AG04449 (cell line): ENCODE results near the gene STK32C.

Experiments
- CTCF ChIA-PET: fragments of 350-600 bp; formaldehyde crosslinking; extraction: SDS; loops from one replicate; lab custom pipeline; 2021; ENCODE audit warnings: antibody characterized with exemption; lab: Yijun Ruan, JAX
- POLR2A ChIA-PET: fragments of 400-600, 350-600 bp; formaldehyde crosslinking; extraction: SDS; loops from one replicate; lab custom pipeline; 2020; ENCODE audit warnings: antibody characterized with exemption, inconsistent platforms; lab: Yijun Ruan, JAX
- DNase-seq: peaks from one replicate; pipeline ENCODE4 v3.0.0-alpha.2; 2010; ENCODE audit warnings: low read depth, low spot score
- H3K4me3 ChIP-seq: 2 replicates; pipeline ENCODE4 v1.5.1; 2011; ENCODE audit warnings: low read depth, mild to moderate bottlenecking, control low read depth, low read length
- CTCF ChIP-seq: IDR thresholded peaks from one replicate; pipeline ENCODE4 v1.5.1; 2011; ENCODE audit warnings: mild to moderate bottlenecking, moderate library complexity, low read length, control low read depth, inconsistent platforms; ENCODE audit not compliant: insufficient read depth; ENCODE audit errors: missing control alignments

STK32C gene

GRCh38 chr10:132178046-132178445, 129.7 kb downstream of the STK32C start:
- no peak overlapping the region for H3K4me3 ChIP-seq
- POLR2A ChIA-PET: no interaction called here
- TF ChIP-seq CTCF: no peak
- CTCF ChIA-PET: interaction anchor here (0.7 kb wide), 1 partner anchor 970 kb away, joined by 3 read pairs; no protein-coding TSS in a partner anchor
- DNase-seq: no peak

GRCh38 chr10:132176623-132177500, 130.9 kb downstream of the STK32C start:
- ChIA-PET CTCF (no interaction called here), POLR2A (no interaction called here)
- TF ChIP-seq CTCF: no peak
- H3K4me3 ChIP-seq: no peak overlapping the region
- no peak for DNase-seq

GRCh38 chr10:132175907-132176581, 131.7 kb downstream of the STK32C start:
- no peak for TF ChIP-seq CTCF
- ChIA-PET POLR2A (no interaction called here), CTCF (no interaction called here)
- no peak overlapping the region for H3K4me3 ChIP-seq
- DNase-seq: no peak

GRCh38 chr10:132175408-132175807, 132.3 kb downstream of the STK32C start:
- CTCF ChIA-PET: no interaction called here
- no peak for TF ChIP-seq CTCF
- POLR2A ChIA-PET: no interaction called here
- no peak overlapping the region for H3K4me3 ChIP-seq
- DNase-seq: no peak

- CTCF ChIA-PET: no interaction called here
- no peak for DNase-seq
- H3K4me3 ChIP-seq: no peak overlapping the region
- POLR2A ChIA-PET: no interaction called here
- TF ChIP-seq CTCF: no peak
Observed at GRCh38 chr10:132174237-132174636, 133.5 kb downstream of the STK32C start.

GRCh38 chr10:132173185-132173584, 134.6 kb downstream of the STK32C start:
- no peak for DNase-seq
- CTCF ChIA-PET: no interaction called here
- H3K4me3 ChIP-seq: no peak overlapping the region
- TF ChIP-seq CTCF: no peak
- POLR2A ChIA-PET: no interaction called here
